Hepatocyte (in vitro differentiated cells): ENCODE measurements around the gene ALCAM. TPM values are rescaled to one million over a fixed set of nuclear protein-coding genes. Genes with fewer than 3 reads are reported as not detected.

Source experiments
- DNase-seq: peaks from one replicate; pipeline ENCODE4 v3.0.0-alpha.2; 2016; ENCODE audit warnings: low spot score
- H2AFZ ChIP-seq: fragments of 200-600 bp; sonication (generic); 2 replicates; pipeline ENCODE4 v1.6.0; 2016; ENCODE audit warnings: antibody characterized with exemption, mild to moderate bottlenecking
- H3K27ac ChIP-seq: fragments of 200-600 bp; sonication (generic); 2 replicates; pipeline ENCODE4 v1.5.1; 2016; ENCODE audit warnings: mild to moderate bottlenecking
- H3K27me3 ChIP-seq: fragments of 200-600 bp; sonication (generic); 2 replicates; pipeline ENCODE4 v1.6.1; 2016
- H3K36me3 ChIP-seq: fragments of 200-600 bp; sonication (generic); replicated peaks from 2 replicates; pipeline ENCODE4 v1.5.1; 2016; ENCODE audit warnings: low read depth; ENCODE audit not compliant: insufficient read depth
- H3K4me1 ChIP-seq: fragments of 200-600 bp; sonication (generic); 2 replicates; pipeline ENCODE4 v1.5.1; 2016; ENCODE audit warnings: mild to moderate bottlenecking, moderate library complexity; ENCODE audit not compliant: insufficient read depth
- H3K4me2 ChIP-seq: fragments of 200-600 bp; sonication (generic); 2 replicates; pipeline ENCODE4 v1.6.0; 2016
- H3K4me3 ChIP-seq: fragments of 200-600 bp; sonication (generic); 2 replicates; pipeline ENCODE4 v1.5.1; 2016; ENCODE audit warnings: mild to moderate bottlenecking
- H3K79me2 ChIP-seq: fragments of 200-600 bp; sonication (generic); 2 replicates; pipeline ENCODE4 v1.6.0; 2017; ENCODE audit warnings: mild to moderate bottlenecking
- H3K9me2 ChIP-seq: fragments of 200-600 bp; sonication (generic); replicated peaks from 2 replicates; pipeline ENCODE4 v1.6.0; 2017; ENCODE audit warnings: mild to moderate bottlenecking; ENCODE audit not compliant: insufficient read depth
- H3K9me3 ChIP-seq: fragments of 200-600 bp; sonication (generic); 2 replicates; pipeline ENCODE4 v1.5.1; 2016; ENCODE audit warnings: low read depth, mild to moderate bottlenecking
- H4K20me1 ChIP-seq: fragments of 200-600 bp; sonication (generic); 2 replicates; pipeline ENCODE4 v1.6.0; 2016; ENCODE audit warnings: mild to moderate bottlenecking; ENCODE audit not compliant: insufficient read depth, poor library complexity, severe bottlenecking
- EZH2 ChIP-seq: fragments of 200-600 bp; sonication (generic); IDR thresholded peaks from 2 replicates; pipeline ENCODE4 v1.6.1; 2016; ENCODE audit warnings: antibody characterized with exemption, mild to moderate bottlenecking, borderline replicate concordance
- EZH2phosphoT487 ChIP-seq: fragments of 200-600 bp; sonication (generic); IDR thresholded peaks from one replicate; pipeline ENCODE4 v1.6.1; 2018; ENCODE audit warnings: antibody characterized with exemption, mild to moderate bottlenecking, low read depth, moderate library complexity; ENCODE audit not compliant: unreplicated experiment, severe bottlenecking
- WGBS: methylation state at CpG from one replicate; pipeline ENCODE4 v1.1.6; 2016; ENCODE audit warnings: low lambda C conversion rate; ENCODE audit errors: missing lambda C conversion rate; 5-methylcytosine and 5-hydroxymethylcytosine counted together
- polyA plus RNA-seq: library from polyadenylated mRNA; unstranded; fragments of >200 nt; fragmentation: Nextera tagmentation; extraction: Ambion mirVana; gene quantifications from 2 replicates; pipeline ENCODE4 v1.2.1, GENCODE V29; 2016
- total RNA-seq: library from RNA; depleted of rRNA; stranded (reverse); fragments of >200 nt; gene quantifications from 2 replicates; pipeline ENCODE4 v1.2.3, GENCODE V29; 2014
- TF ChIP-seq, protein P1 (sequence below): fragments of 200-600 bp; sonication (generic); IDR thresholded peaks from 2 replicates; pipeline ENCODE4 v1.5.1; 2016; ENCODE audit warnings: antibody characterized with exemption, mild to moderate bottlenecking; ENCODE audit not compliant: poor library complexity

The ALCAM gene
- total and polyA plus RNA-seq, 2 experiments from 2014 or later: 58.0 to 134 TPM

GRCh38 chr3:105349684-105350387 lies 16.9 kb upstream of the ALCAM start:
- no peaks in the 10 kb centered on the region for H3K9me2 ChIP-seq
- no peaks in the 10 kb centered on the region for H3K9me3 ChIP-seq
- H4K20me1 ChIP-seq: no peaks in the 10 kb centered on the region
- no peak overlapping the region for H3K27ac ChIP-seq
- no peak overlapping the region for H3K4me3 ChIP-seq
- peaks cover 3% of the 10 kb centered on the region for H3K27me3 ChIP-seq
- no peaks in the 10 kb centered on the region for H3K36me3 ChIP-seq
- H2AFZ ChIP-seq: no peak overlapping the region
- no peak for DNase-seq
- 55% methylated on average over 2 of the region's 2 CpGs for WGBS
- no peak for TF ChIP-seq EZH2phosphoT487
- TF ChIP-seq, protein P1, sequence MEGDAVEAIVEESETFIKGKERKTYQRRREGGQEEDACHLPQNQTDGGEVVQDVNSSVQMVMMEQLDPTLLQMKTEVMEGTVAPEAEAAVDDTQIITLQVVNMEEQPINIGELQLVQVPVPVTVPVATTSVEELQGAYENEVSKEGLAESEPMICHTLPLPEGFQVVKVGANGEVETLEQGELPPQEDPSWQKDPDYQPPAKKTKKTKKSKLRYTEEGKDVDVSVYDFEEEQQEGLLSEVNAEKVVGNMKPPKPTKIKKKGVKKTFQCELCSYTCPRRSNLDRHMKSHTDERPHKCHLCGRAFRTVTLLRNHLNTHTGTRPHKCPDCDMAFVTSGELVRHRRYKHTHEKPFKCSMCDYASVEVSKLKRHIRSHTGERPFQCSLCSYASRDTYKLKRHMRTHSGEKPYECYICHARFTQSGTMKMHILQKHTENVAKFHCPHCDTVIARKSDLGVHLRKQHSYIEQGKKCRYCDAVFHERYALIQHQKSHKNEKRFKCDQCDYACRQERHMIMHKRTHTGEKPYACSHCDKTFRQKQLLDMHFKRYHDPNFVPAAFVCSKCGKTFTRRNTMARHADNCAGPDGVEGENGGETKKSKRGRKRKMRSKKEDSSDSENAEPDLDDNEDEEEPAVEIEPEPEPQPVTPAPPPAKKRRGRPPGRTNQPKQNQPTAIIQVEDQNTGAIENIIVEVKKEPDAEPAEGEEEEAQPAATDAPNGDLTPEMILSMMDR: no peak
- no peak for TF ChIP-seq EZH2
- no peaks in the 10 kb centered on the region for H3K4me1 ChIP-seq
- H3K79me2 ChIP-seq: no peaks in the 10 kb centered on the region
- no peak overlapping the region for H3K4me2 ChIP-seq

DNA sequence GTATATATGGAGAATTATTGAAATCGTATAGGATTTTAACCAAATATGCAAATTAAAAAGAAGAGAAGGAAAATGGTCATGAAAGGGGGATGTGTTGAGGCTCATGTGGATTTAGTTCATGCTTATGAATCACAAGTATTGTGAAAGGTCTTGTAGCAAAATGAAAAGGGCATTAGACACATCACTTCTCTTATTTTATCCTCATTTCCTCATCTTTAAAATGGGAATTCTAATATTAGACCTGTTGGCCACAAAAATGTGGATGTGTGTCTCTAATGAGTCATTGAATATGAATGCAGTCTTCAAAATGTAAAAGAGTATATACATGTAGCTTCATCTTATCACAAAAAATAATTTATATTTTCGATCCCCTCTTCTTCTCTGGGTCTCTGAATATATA lies 14.9 kb upstream of the ALCAM start:
- Histone ChIP-seq H3K9me2 (no peaks in the 10 kb centered on the region), H3K36me3 (no peaks in the 10 kb centered on the region), H3K9me3 (no peaks in the 10 kb centered on the region), H3K27ac (no peak overlapping the region), H3K27me3 (peaks cover 3% of the 10 kb centered on the region), H4K20me1 (no peaks in the 10 kb centered on the region), H3K4me1 (no peaks in the 10 kb centered on the region), H3K4me3 (no peak overlapping the region), H2AFZ (no peak overlapping the region), H3K4me2 (no peak overlapping the region), H3K79me2 (no peaks in the 10 kb centered on the region)
- TF ChIP-seq, protein P1: no peak
- TF ChIP-seq EZH2phosphoT487 (no peak), EZH2 (no peak)
- no peak for DNase-seq
- 99% methylated on average over 2 of the region's 2 CpGs for WGBS

DNA sequence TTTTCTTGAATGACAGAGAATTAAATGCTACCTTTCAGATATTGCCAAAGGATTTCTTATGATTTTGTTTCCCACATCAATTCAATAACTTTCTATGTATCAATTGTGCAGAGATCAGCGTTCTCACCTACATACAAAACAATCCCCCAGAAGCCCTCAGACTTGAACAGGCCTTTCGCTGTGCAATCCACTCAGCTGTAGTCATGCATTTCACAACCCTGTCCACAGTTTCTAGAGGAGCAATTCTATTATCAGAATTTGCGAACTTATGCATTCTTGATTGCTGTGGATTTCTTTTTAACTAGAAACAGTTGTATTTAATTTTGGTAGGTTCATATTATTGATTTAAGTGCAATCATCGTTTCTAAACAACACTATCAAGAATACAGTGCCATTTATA lies 13.7 kb upstream of the ALCAM start:
- Histone ChIP-seq H3K9me3 (no peaks in the 10 kb centered on the region), H3K27ac (no peak overlapping the region), H3K4me1 (no peaks in the 10 kb centered on the region), H3K36me3 (no peaks in the 10 kb centered on the region), H2AFZ (no peak overlapping the region), H3K4me2 (peak overlapping the region; percentile 82), H4K20me1 (no peaks in the 10 kb centered on the region), H3K79me2 (no peaks in the 10 kb centered on the region), H3K9me2 (no peaks in the 10 kb centered on the region), H3K27me3 (peaks cover 3% of the 10 kb centered on the region), H3K4me3 (no peak overlapping the region)
- TF ChIP-seq, protein P1: no peak
- TF ChIP-seq EZH2phosphoT487 (no peak), EZH2 (no peak)
- DNase-seq: no peak
- 88% methylated on average over 4 of the region's 4 CpGs for WGBS
